A549 (cell line): ENCODE data around the gene INPP4B.

Source experiments
- CTCF ChIP-seq: fragments of >200 bp; sonication (Bioruptor Twin); formaldehyde crosslinking; IDR thresholded peaks from 3 replicates; pipeline ENCODE4 v1.5.1; 2016
- POLR2A ChIP-seq: IDR thresholded peaks from 2 replicates; pipeline ENCODE4 v1.6.1; 2012; ENCODE audit warnings: mild to moderate bottlenecking, low read length
- REST ChIP-seq: fragments of 200-600 bp; sonication (generic); IDR thresholded peaks from 2 replicates; pipeline ENCODE4 v1.6.1; 2016; ENCODE audit warnings: antibody characterized with exemption, mild to moderate bottlenecking, moderate library complexity

- TF ChIP-seq CTCF = no peak
- TF ChIP-seq POLR2A = no peak
- no peak for TF ChIP-seq REST
Observed at GRCh38 chr4:142550965-142551364, 295.1 kb downstream of the INPP4B start.
